Hepatocyte (in vitro differentiated cells): ENCODE results near the gene SERGEF. TPM values are rescaled to one million over a fixed set of nuclear protein-coding genes. Genes with fewer than 3 reads are reported as not detected.

ENCODE experiments used
- DNase-seq: peaks from one replicate; pipeline ENCODE4 v3.0.0-alpha.2; 2016; ENCODE audit warnings: low spot score
- H2AFZ ChIP-seq: fragments of 200-600 bp; sonication (generic); 2 replicates; pipeline ENCODE4 v1.6.0; 2016; ENCODE audit warnings: antibody characterized with exemption, mild to moderate bottlenecking
- H3K27ac ChIP-seq: fragments of 200-600 bp; sonication (generic); 2 replicates; pipeline ENCODE4 v1.5.1; 2016; ENCODE audit warnings: mild to moderate bottlenecking
- H3K27me3 ChIP-seq: fragments of 200-600 bp; sonication (generic); 2 replicates; pipeline ENCODE4 v1.6.1; 2016
- H3K36me3 ChIP-seq: fragments of 200-600 bp; sonication (generic); replicated peaks from 2 replicates; pipeline ENCODE4 v1.5.1; 2016; ENCODE audit warnings: low read depth; ENCODE audit not compliant: insufficient read depth
- H3K4me1 ChIP-seq: fragments of 200-600 bp; sonication (generic); 2 replicates; pipeline ENCODE4 v1.5.1; 2016; ENCODE audit warnings: mild to moderate bottlenecking, moderate library complexity; ENCODE audit not compliant: insufficient read depth
- H3K4me2 ChIP-seq: fragments of 200-600 bp; sonication (generic); 2 replicates; pipeline ENCODE4 v1.6.0; 2016
- H3K4me3 ChIP-seq: fragments of 200-600 bp; sonication (generic); 2 replicates; pipeline ENCODE4 v1.5.1; 2016; ENCODE audit warnings: mild to moderate bottlenecking
- H3K79me2 ChIP-seq: fragments of 200-600 bp; sonication (generic); 2 replicates; pipeline ENCODE4 v1.6.0; 2017; ENCODE audit warnings: mild to moderate bottlenecking
- H3K9me2 ChIP-seq: fragments of 200-600 bp; sonication (generic); replicated peaks from 2 replicates; pipeline ENCODE4 v1.6.0; 2017; ENCODE audit warnings: mild to moderate bottlenecking; ENCODE audit not compliant: insufficient read depth
- H3K9me3 ChIP-seq: fragments of 200-600 bp; sonication (generic); 2 replicates; pipeline ENCODE4 v1.5.1; 2016; ENCODE audit warnings: low read depth, mild to moderate bottlenecking
- H4K20me1 ChIP-seq: fragments of 200-600 bp; sonication (generic); 2 replicates; pipeline ENCODE4 v1.6.0; 2016; ENCODE audit warnings: mild to moderate bottlenecking; ENCODE audit not compliant: insufficient read depth, poor library complexity, severe bottlenecking
- CTCF ChIP-seq: fragments of 200-600 bp; sonication (generic); IDR thresholded peaks from 2 replicates; pipeline ENCODE4 v1.5.1; 2016; ENCODE audit warnings: antibody characterized with exemption, mild to moderate bottlenecking; ENCODE audit not compliant: poor library complexity
- EZH2 ChIP-seq: fragments of 200-600 bp; sonication (generic); IDR thresholded peaks from 2 replicates; pipeline ENCODE4 v1.6.1; 2016; ENCODE audit warnings: antibody characterized with exemption, mild to moderate bottlenecking, borderline replicate concordance
- EZH2phosphoT487 ChIP-seq: fragments of 200-600 bp; sonication (generic); IDR thresholded peaks from one replicate; pipeline ENCODE4 v1.6.1; 2018; ENCODE audit warnings: antibody characterized with exemption, mild to moderate bottlenecking, low read depth, moderate library complexity; ENCODE audit not compliant: unreplicated experiment, severe bottlenecking
- WGBS: methylation state at CpG from one replicate; pipeline ENCODE4 v1.1.6; 2016; ENCODE audit warnings: low lambda C conversion rate; ENCODE audit errors: missing lambda C conversion rate; 5-methylcytosine and 5-hydroxymethylcytosine counted together
- polyA plus RNA-seq: library from polyadenylated mRNA; unstranded; fragments of >200 nt; fragmentation: Nextera tagmentation; extraction: Ambion mirVana; gene quantifications from 2 replicates; pipeline ENCODE4 v1.2.1, GENCODE V29; 2016
- total RNA-seq: library from RNA; depleted of rRNA; stranded (reverse); fragments of >200 nt; gene quantifications from 2 replicates; pipeline ENCODE4 v1.2.3, GENCODE V29; 2014

The SERGEF gene
- total RNA-seq (24.8 and 28.7 TPM in 2 replicates), polyA plus RNA-seq (21.7 and 26.0 TPM in 2 replicates)

DNA sequence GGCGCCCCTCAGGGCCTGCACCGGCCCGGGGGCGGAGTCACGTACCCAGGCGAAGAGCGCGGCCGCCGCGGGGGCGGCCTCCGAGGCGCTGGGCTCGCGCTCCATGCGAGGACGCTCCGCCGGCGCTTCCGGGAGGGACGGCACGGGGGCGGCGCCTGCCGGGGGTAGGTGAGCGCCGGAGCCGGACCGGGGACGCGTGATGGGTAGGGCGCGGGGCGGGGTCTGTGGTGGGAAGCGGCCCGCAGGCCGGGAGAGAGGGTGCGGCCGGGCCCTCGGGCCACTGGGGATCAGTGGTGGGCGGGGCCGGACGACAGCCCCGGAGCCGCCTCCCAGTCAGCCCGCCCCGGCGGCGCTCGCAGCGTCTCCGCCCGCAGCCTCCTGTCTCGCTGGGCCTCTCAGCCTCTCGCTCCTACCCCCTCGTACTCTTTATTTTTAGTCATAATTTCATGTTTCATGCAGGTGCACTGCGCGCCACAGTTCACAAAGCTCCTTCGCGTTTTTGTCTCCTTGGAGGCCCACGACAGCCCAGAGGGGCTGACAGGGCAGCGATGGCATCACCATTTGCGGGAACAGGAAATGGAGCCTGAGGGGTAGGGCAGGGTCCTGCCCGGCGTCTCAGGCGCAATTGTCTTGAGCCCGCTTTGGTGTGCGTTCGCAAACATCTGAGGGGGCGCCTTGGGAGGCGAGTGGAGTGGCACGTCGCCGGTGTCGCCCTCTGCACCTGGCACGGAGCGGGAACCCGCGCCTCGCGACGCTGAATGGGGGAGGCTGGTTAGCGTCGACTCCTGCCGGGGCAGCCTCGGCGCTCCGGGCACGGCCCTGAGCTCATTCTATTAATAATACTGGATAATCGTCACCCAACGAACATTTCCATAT is at the start of gene SERGEF:
SERGEF (minus strand) TSS at position 142 of the 876 bp plus-strand sequence; CDS start at position 105, 37 bp downstream.
- H3K4me1 ChIP-seq = no peaks in the 10 kb centered on the region
- peak within 1 kb of the TSS; percentile 91 for H3K4me2 ChIP-seq
- H3K9me3 ChIP-seq = no peaks in the 10 kb centered on the region
- H3K27me3 ChIP-seq = no peaks in the 10 kb centered on the region
- no peaks in the 10 kb centered on the region for H4K20me1 ChIP-seq
- WGBS = under 1% methylated on average over 75 of the region's 93 CpGs
- H2AFZ ChIP-seq = peak within 1 kb of the TSS; percentile 100
- peaks cover 7% of the 10 kb centered on the region for H3K79me2 ChIP-seq
- no peak for TF ChIP-seq EZH2phosphoT487
- no peak for TF ChIP-seq EZH2
- no peak for TF ChIP-seq CTCF
- H3K27ac ChIP-seq = peak within 1 kb of the TSS; percentile 84
- no peaks in the 10 kb centered on the region for H3K9me2 ChIP-seq
- DNase-seq = peak; percentile 97
- H3K36me3 ChIP-seq = no peaks in the 10 kb centered on the region
- H3K4me3 ChIP-seq = peak within 1 kb of the TSS; percentile 81

GRCh38 chr11:18061351-18061750 is 48.5 kb upstream of the SERGEF start:
- H3K27me3 ChIP-seq = no peaks in the 10 kb centered on the region
- H4K20me1 ChIP-seq = no peaks in the 10 kb centered on the region
- H3K4me1 ChIP-seq = peaks cover 6% of the 10 kb centered on the region
- H3K27ac ChIP-seq = no peak overlapping the region
- TF ChIP-seq EZH2phosphoT487 (no peak), EZH2 (no peak), CTCF (no peak)
- H2AFZ ChIP-seq = no peak overlapping the region
- DNase-seq = no peak
- no peaks in the 10 kb centered on the region for H3K9me2 ChIP-seq
- H3K9me3 ChIP-seq = no peaks in the 10 kb centered on the region
- no peaks in the 10 kb centered on the region for H3K79me2 ChIP-seq
- H3K36me3 ChIP-seq = no peaks in the 10 kb centered on the region
- WGBS = 75% methylated on average over 2 of the region's 2 CpGs
- H3K4me3 ChIP-seq = no peak overlapping the region
- H3K4me2 ChIP-seq = no peak overlapping the region

GRCh38 chr11:18056561-18057181 is 43.8 kb upstream of the SERGEF start:
- Histone ChIP-seq H3K36me3 (no peaks in the 10 kb centered on the region), H3K9me3 (no peaks in the 10 kb centered on the region), H3K79me2 (no peaks in the 10 kb centered on the region), H3K9me2 (no peaks in the 10 kb centered on the region), H3K27ac (no peak overlapping the region), H3K27me3 (no peaks in the 10 kb centered on the region), H3K4me1 (no peaks in the 10 kb centered on the region), H3K4me2 (no peak overlapping the region), H4K20me1 (no peaks in the 10 kb centered on the region), H3K4me3 (no peak overlapping the region), H2AFZ (no peak overlapping the region)
- WGBS = 94% methylated on average over 1 of the region's 1 CpG
- no peak for TF ChIP-seq EZH2
- TF ChIP-seq EZH2phosphoT487 = no peak
- TF ChIP-seq CTCF = no peak
- DNase-seq = no peak
